ENCODE measurements around the gene CERS6.

The CERS6 gene

GRCh38 chr2:168453404-168453803 lies 2.7 kb upstream of the CERS6 start:
- no peak overlapping the region for H3K4me3 ChIP-seq (ENCODE audit: low read length)
- TF ChIP-seq CTCF (conservative IDR thresholded peaks at IDR 0.05; ENCODE audit: low read depth, low read length): no peak
- DNase-seq (ENCODE audit: low read depth): no peak

GRCh38 chr2:168454737-168455644 lies 1.1 kb upstream of the CERS6 start:
- TF ChIP-seq CTCF (conservative IDR thresholded peaks at IDR 0.05; ENCODE audit: low read depth, low read length): no peak
- no peak for DNase-seq (ENCODE audit: low read depth)
- H3K4me3 ChIP-seq (ENCODE audit: low read length): peak overlapping the region; percentile 63

GRCh38 chr2:168456521-168457189 lies 583 bp downstream of the CERS6 start:
- H3K4me3 ChIP-seq (ENCODE audit: low read length): peak overlapping the region; percentile 96
- DNase-seq (ENCODE audit: low read depth): no peak
- TF ChIP-seq CTCF (conservative IDR thresholded peaks at IDR 0.05; ENCODE audit: low read depth, low read length): no peak

GRCh38 chr2:168457190-168457895 lies 1.3 kb downstream of the CERS6 start:
- peak overlapping the region; percentile 96 for H3K4me3 ChIP-seq (ENCODE audit: low read length)
- no peak for TF ChIP-seq CTCF (conservative IDR thresholded peaks at IDR 0.05; ENCODE audit: low read depth, low read length)
- DNase-seq (ENCODE audit: low read depth): no peak

GRCh38 chr2:168458139-168458538 lies 2.1 kb downstream of the CERS6 start:
- peak overlapping the region; percentile 96 for H3K4me3 ChIP-seq (ENCODE audit: low read length)
- no peak for TF ChIP-seq CTCF (conservative IDR thresholded peaks at IDR 0.05; ENCODE audit: low read depth, low read length)
- no peak for DNase-seq (ENCODE audit: low read depth)

- TF ChIP-seq CTCF (conservative IDR thresholded peaks at IDR 0.05; ENCODE audit: low read depth, low read length): no peak
- DNase-seq (ENCODE audit: low read depth): no peak
- H3K4me3 ChIP-seq (ENCODE audit: low read length): no peak overlapping the region
Observed at GRCh38 chr2:168459256-168459655, 3.2 kb downstream of the CERS6 start.
